HCT116 (cell line): Measurements from ENCODE around the gene TXLNB. TPM values are rescaled to one million over a fixed set of nuclear protein-coding genes. Genes with fewer than 3 reads are reported as not detected.

Experiments
- ATAC-seq: fragments of 200-7000 bp; cut with Tn5 transposase; 2 replicates; pipeline ENCODE4 v1.9.1; 2020; ENCODE audit warnings: mild to moderate bottlenecking, moderate library complexity
- BruUV-seq: library from RNA; stranded (reverse); fragments of 400-500 nt; replicated peaks from 2 replicates; lab custom pipeline; 2021; lab: Mats Ljungman, UMichigan
- CTCF ChIA-PET: fragments of 300-600 bp; sonication (Branson Sonifier 250); formaldehyde crosslinking; loops from one replicate; lab custom pipeline; 2021; ENCODE audit warnings: antibody characterized with exemption; lab: Charles Lee
- POLR2A ChIA-PET: fragments of 300-600, 350-600 bp; sonication (Branson Sonifier 250); formaldehyde crosslinking; loops from one replicate; lab custom pipeline; 2021; ENCODE audit warnings: antibody characterized with exemption; lab: Charles Lee
- RAD21 ChIA-PET, 2 experiments: fragments of 300-600 bp; sonication (Branson Sonifier 250); formaldehyde crosslinking; loops; one replicate each; lab custom pipeline; 2023; ENCODE audit warnings: low total read pairs in 2 of 2; ENCODE audit not compliant: uncharacterized antibody in 2 of 2, unreplicated experiment in 2 of 2, low non-redundant PET in 1 of 2; lab: Charles Lee
- DNase-seq: peaks from one replicate; pipeline ENCODE4 v3.0.0-alpha.2; 2010; ENCODE audit warnings: low read depth, low spot score
- H2AFZ ChIP-seq: fragments of 200-600 bp; shearing (Covaris generic), sonication (generic); 2 replicates; pipeline ENCODE4 v1.6.1; 2017; ENCODE audit warnings: low read depth, mixed run types, mixed read lengths, antibody characterized with exemption, low read length; ENCODE audit not compliant: poor library complexity, severe bottlenecking
- H3K27ac ChIP-seq: 2 replicates; pipeline ENCODE4 v1.5.1; 2012; ENCODE audit warnings: low read depth, low read length
- H3K27me3 ChIP-seq: fragments of 200-600 bp; sonication (generic); 2 replicates; pipeline ENCODE4 v1.6.1; 2016; ENCODE audit warnings: mixed run types, low read length, mixed read lengths; ENCODE audit not compliant: insufficient read depth
- H3K36me3 ChIP-seq, 2 experiments: fragments of 200-500 bp in 1 of 2; fragments of 200-600 bp in 1 of 2; sonication (Bioruptor generic) in 1 of 2; sonication (generic) in 1 of 2; 2 replicates each; pipeline versions ENCODE4 v1.5.1 to v1.6.1; 2014 to 2016; ENCODE audit warnings: low read length in 2 of 2, inconsistent platforms in 1 of 2, mixed read lengths in 1 of 2, mixed run types in 1 of 2; ENCODE audit not compliant: insufficient read depth in 2 of 2, control insufficient read depth in 1 of 2
- H3K4me1 ChIP-seq, 2 experiments: fragments of 200-600 bp in 1 of 2; sonication (generic) in 1 of 2; 2 replicates each; pipeline versions ENCODE4 v1.5.1 to v1.6.1; 2012 to 2017; ENCODE audit warnings: low read length in 2 of 2, inconsistent platforms in 1 of 2, mild to moderate bottlenecking in 1 of 2, mixed read lengths in 1 of 2, mixed run types in 1 of 2, moderate library complexity in 1 of 2; ENCODE audit not compliant: insufficient read depth in 2 of 2, control insufficient read depth in 1 of 2
- H3K4me2 ChIP-seq: fragments of 200-600 bp; sonication (generic); 2 replicates; pipeline ENCODE4 v1.6.1; 2017; ENCODE audit warnings: mixed run types, low read length, mixed read lengths
- H3K4me3 ChIP-seq, 2 experiments: fragments of 200-600 bp in 1 of 2; sonication (generic) in 1 of 2; replicated peaks in 1 of 2; 2 replicates each; pipeline ENCODE4 v1.5.1; 2011 to 2016; ENCODE audit warnings: low read length in 2 of 2, control low read depth in 1 of 2, low read depth in 1 of 2, mild to moderate bottlenecking in 1 of 2, mixed read lengths in 1 of 2, mixed run types in 1 of 2
- H3K79me2 ChIP-seq: fragments of 200-600 bp; sonication (generic); 2 replicates; pipeline ENCODE4 v1.6.1; 2017; ENCODE audit warnings: mild to moderate bottlenecking, mixed run types, low read length, moderate library complexity, mixed read lengths; ENCODE audit not compliant: insufficient read depth
- H3K9ac ChIP-seq: fragments of 200-600 bp; sonication (generic); 2 replicates; pipeline ENCODE4 v1.6.1; 2016; ENCODE audit warnings: low read length, mixed read lengths
- H3K9me2 ChIP-seq: fragments of 200-600 bp; sonication (generic), shearing (Covaris generic); 2 replicates; pipeline ENCODE4 v1.6.1; 2017; ENCODE audit warnings: mixed run types, mild to moderate bottlenecking, moderate library complexity; ENCODE audit not compliant: insufficient read depth
- H3K9me3 ChIP-seq, 2 experiments: fragments of 200-500 bp in 1 of 2; fragments of 200-600 bp in 1 of 2; sonication (Bioruptor generic) in 1 of 2; sonication (generic) in 1 of 2; 2 replicates each; pipeline ENCODE4 v1.6.1; 2014 to 2017; ENCODE audit warnings: low read length in 2 of 2, mixed read lengths in 2 of 2, inconsistent platforms in 1 of 2, low read depth in 1 of 2, mild to moderate bottlenecking in 1 of 2, mixed run types in 1 of 2, moderate library complexity in 1 of 2; ENCODE audit not compliant: control insufficient read depth in 1 of 2, insufficient read depth in 1 of 2
- H4K20me1 ChIP-seq: fragments of 200-600 bp; sonication (generic), shearing (Covaris generic); 2 replicates; pipeline ENCODE4 v1.6.1; 2017; ENCODE audit warnings: mixed run types, mild to moderate bottlenecking, moderate library complexity; ENCODE audit not compliant: insufficient read depth
- ATF3 ChIP-seq: IDR thresholded peaks from 2 replicates; pipeline ENCODE4 v1.6.1; 2012
- CBX3 ChIP-seq: IDR thresholded peaks from 2 replicates; pipeline ENCODE4 v1.6.1; 2012; ENCODE audit warnings: low read depth
- CTCF ChIP-seq, 3 experiments: fragments of 200-600 bp in 1 of 3; sonication (generic) in 1 of 3; IDR thresholded peaks in 2 of 3; conservative IDR thresholded peaks in 1 of 3; 2 replicates each; pipeline ENCODE4 v1.5.1; 2012 to 2017; ENCODE audit warnings: low read depth in 2 of 3, low read length in 2 of 3, antibody characterized with exemption in 1 of 3, borderline replicate concordance in 1 of 3, control low read depth in 1 of 3, mild to moderate bottlenecking in 1 of 3, mixed read lengths in 1 of 3, mixed run types in 1 of 3, moderate library complexity in 1 of 3; ENCODE audit not compliant: insufficient read depth in 1 of 3
- EGR1 ChIP-seq: IDR thresholded peaks from 2 replicates; pipeline ENCODE4 v1.6.1; 2012; ENCODE audit warnings: low read depth
- ELF1 ChIP-seq: IDR thresholded peaks from 2 replicates; pipeline ENCODE4 v1.6.1; 2012; ENCODE audit warnings: low read depth, borderline replicate concordance
- EZH2 ChIP-seq: fragments of 200-600 bp; sonication (generic); IDR thresholded peaks from 2 replicates; pipeline ENCODE4 v1.6.1; 2017; ENCODE audit warnings: antibody characterized with exemption, mixed run types
- FOSL1 ChIP-seq: IDR thresholded peaks from 2 replicates; pipeline ENCODE4 v1.6.1; 2012; ENCODE audit warnings: low read depth
- MAX ChIP-seq: IDR thresholded peaks from 2 replicates; pipeline ENCODE4 v1.6.1; 2012
- POLR2A ChIP-seq: IDR thresholded peaks from 2 replicates; pipeline ENCODE4 v1.7.0; 2011; ENCODE audit warnings: borderline replicate concordance; ENCODE audit not compliant: insufficient read depth, insufficient read length; ENCODE audit errors: extremely low read depth
- POLR2AphosphoS5 ChIP-seq: IDR thresholded peaks from 2 replicates; pipeline ENCODE4 v1.6.1; 2011; ENCODE audit warnings: mild to moderate bottlenecking, low read depth, low read length, moderate library complexity
- REST ChIP-seq: IDR thresholded peaks from 2 replicates; pipeline ENCODE4 v1.6.1; 2012; ENCODE audit warnings: low read depth
- SRF ChIP-seq: IDR thresholded peaks from 2 replicates; pipeline ENCODE4 v1.6.1; 2012; ENCODE audit warnings: low read depth
- TCF7L2 ChIP-seq: IDR thresholded peaks from 2 replicates; pipeline ENCODE4 v1.7.0; 2011; ENCODE audit warnings: borderline replicate concordance, inconsistent platforms; ENCODE audit not compliant: insufficient read depth, insufficient read length; ENCODE audit errors: extremely low read depth
- ZFX ChIP-seq: fragments of 450-650 bp; IDR thresholded peaks from 2 replicates; pipeline ENCODE4 v1.6.1; 2017
- intact Hi-C: fragments of 100-400 bp; cut with micrococcal nuclease; formaldehyde crosslinking; loops from 2 replicates; pipeline ENCODE4 v1.10.0; 2022
- total RNA-seq: library from RNA; stranded (reverse); gene quantifications from one replicate; pipeline ENCODE4 v1.2.1, GENCODE V29; 2021; ENCODE audit not compliant: unreplicated experiment

TXLNB gene
- total RNA-seq, 1 experiment from 2014 or later = 0.05 TPM

- TF ChIP-seq CTCF (IDR thresholded peaks at IDR 0.05 in 2 of 3, conservative IDR thresholded peaks at IDR 0.05 in 1 of 3; ENCODE audit: borderline replicate concordance in 1 of 3, insufficient read depth in 1 of 3, low read depth in 2 of 3, low read length in 2 of 3) = no peak
Measured at GRCh38 chr6:139236105-139236504, 55.7 kb downstream of the TXLNB start (continued).

- ChIA-PET CTCF (no interaction called here), POLR2A (no interaction called here), RAD21 (no interaction called here)
- Histone ChIP-seq H3K79me2 (no peaks in the 10 kb centered on the region), H4K20me1 (no peaks in the 10 kb centered on the region), H3K9ac (no peak overlapping the region), H2AFZ (no peak overlapping the region), H3K27ac (no peak overlapping the region), H3K9me2 (no peaks in the 10 kb centered on the region), H3K27me3 (no peaks in the 10 kb centered on the region), H3K36me3 (no peaks in the 10 kb centered on the region), H3K9me3 (no peaks in the 10 kb centered on the region), H3K4me3 (no peak overlapping the region), H3K4me1 (no peaks in the 10 kb centered on the region), H3K4me2 (no peak overlapping the region)
- no peak for DNase-seq
- TF ChIP-seq POLR2AphosphoS5 (no peak), POLR2A (no peak), REST (no peak), CBX3 (no peak), CTCF (IDR thresholded peaks at IDR 0.05 in 2 of 3, conservative IDR thresholded peaks at IDR 0.05 in 1 of 3; ENCODE audit: borderline replicate concordance in 1 of 3, insufficient read depth in 1 of 3, low read depth in 2 of 3, low read length in 2 of 3) (no peak), MAX (no peak), ZFX (no peak), TCF7L2 (no peak), ELF1 (no peak), EGR1 (no peak), ATF3 (no peak), FOSL1 (no peak), SRF (no peak), EZH2 (no peak)
- ATAC-seq = no peak
- BruUV-seq = no TSS peak
- intact Hi-C loops = no loop called here
Measured at GRCh38 chr6:139235661-139236060, 56.1 kb downstream of the TXLNB start.
